Endothelial cell of umbilical vein (primary cell): ENCODE data around the gene RCAN1. TPM values are rescaled to one million over a fixed set of nuclear protein-coding genes. Genes with fewer than 3 reads are reported as not detected.

ENCODE experiments used
- BruUV-seq: library from RNA; stranded (reverse); fragments of 400-500 nt; replicated peaks from 2 replicates; lab custom pipeline; 2021; lab: Mats Ljungman, UMichigan
- CTCF ChIA-PET: fragments of 300-600, 350-600 bp; sonication (Branson Sonifier 250); formaldehyde crosslinking; loops from one replicate; lab custom pipeline; 2021; ENCODE audit warnings: antibody characterized with exemption, inconsistent platforms; lab: Charles Lee
- POLR2A ChIA-PET: fragments of 300-600, 350-600 bp; sonication (Branson Sonifier 250); formaldehyde crosslinking; loops from one replicate; lab custom pipeline; 2021; ENCODE audit warnings: antibody characterized with exemption, inconsistent platforms; lab: Charles Lee
- DNase-seq: peaks from one replicate; pipeline ENCODE4 v3.0.0-alpha.2; 2011; ENCODE audit warnings: low read depth, low spot score
- FAIRE-seq: peaks from 2 replicates; lab custom pipeline; 2011; peaks lifted over from hg19 to GRCh38; lab: Jason Lieb, UNC
- H2AFZ ChIP-seq: 2 replicates; pipeline ENCODE4 v1.6.0; 2012; ENCODE audit warnings: low read depth, low read length, control low read depth, inconsistent platforms
- H3K27ac ChIP-seq: 2 replicates; pipeline ENCODE4 v1.5.1; 2011; ENCODE audit warnings: low read depth, mild to moderate bottlenecking, control low read depth, low read length, moderate library complexity; ENCODE audit not compliant: insufficient read depth
- H3K27me3 ChIP-seq, 2 experiments: 2 replicates each; pipeline versions ENCODE4 v1.6.0 to v1.6.1; 2011; ENCODE audit warnings: low read length in 2 of 2, mixed read lengths in 1 of 2; ENCODE audit not compliant: control insufficient read depth in 2 of 2, insufficient read depth in 2 of 2
- H3K36me3 ChIP-seq, 2 experiments: 2 replicates in 1 of 2; 3 replicates in 1 of 2; pipeline ENCODE4 v1.5.1; 2011; ENCODE audit warnings: low read length in 2 of 2, mild to moderate bottlenecking in 1 of 2, moderate library complexity in 1 of 2; ENCODE audit not compliant: control insufficient read depth in 2 of 2, insufficient read depth in 2 of 2; ENCODE audit errors: extremely low read depth in 1 of 2
- H3K4me1 ChIP-seq: 3 replicates; pipeline ENCODE4 v1.5.1; 2011; ENCODE audit warnings: mild to moderate bottlenecking, low read length; ENCODE audit not compliant: control insufficient read depth, insufficient read depth; ENCODE audit errors: extremely low read depth
- H3K4me2 ChIP-seq: 2 replicates; pipeline ENCODE4 v1.6.1; 2011; ENCODE audit warnings: low read length, control low read depth, mixed read lengths; ENCODE audit not compliant: insufficient read depth
- H3K4me3 ChIP-seq, 3 experiments: fragments of 200-600 bp in 1 of 3; sonication (generic), shearing (Covaris generic) in 1 of 3; replicated peaks in 1 of 3; 2 replicates each; pipeline ENCODE4 v1.5.1; 2011 to 2016; ENCODE audit warnings: control low read depth in 3 of 3, low read length in 3 of 3, mild to moderate bottlenecking in 2 of 3, inconsistent platforms in 1 of 3, low read depth in 1 of 3, moderate library complexity in 1 of 3; ENCODE audit not compliant: insufficient read depth in 1 of 3
- H3K79me2 ChIP-seq: 2 replicates; pipeline ENCODE4 v1.6.0; 2012; ENCODE audit warnings: low read length, inconsistent platforms; ENCODE audit not compliant: control insufficient read depth, insufficient read depth
- H3K9ac ChIP-seq: replicated peaks from 2 replicates; pipeline ENCODE3; 2011; ENCODE audit warnings: low read length, control low read depth; ENCODE audit not compliant: insufficient read depth; ENCODE audit errors: extremely low read depth
- H3K9me1 ChIP-seq: replicated peaks from 3 replicates; pipeline ENCODE4 v1.6.0; 2011; ENCODE audit warnings: mild to moderate bottlenecking, low read length; ENCODE audit not compliant: control insufficient read depth, insufficient read depth; ENCODE audit errors: extremely low read depth
- H3K9me3 ChIP-seq: replicated peaks from 2 replicates; pipeline ENCODE4 v1.5.1; 2012; ENCODE audit warnings: low read length, inconsistent platforms; ENCODE audit not compliant: control insufficient read depth, insufficient read depth
- H4K20me1 ChIP-seq: replicated peaks from 2 replicates; pipeline ENCODE3; 2011; ENCODE audit warnings: mild to moderate bottlenecking, low read length; ENCODE audit not compliant: control insufficient read depth, insufficient read depth; ENCODE audit errors: extremely low read depth
- EZH2 ChIP-seq: IDR thresholded peaks from 2 replicates; pipeline ENCODE4 v1.6.1; 2012; ENCODE audit warnings: borderline replicate concordance, low read depth, mild to moderate bottlenecking, moderate library complexity, low read length, inconsistent platforms; ENCODE audit not compliant: severe bottlenecking
- FOS ChIP-seq: IDR thresholded peaks from 2 replicates; pipeline ENCODE4 v1.6.1; 2011; ENCODE audit warnings: mild to moderate bottlenecking, low read length, moderate library complexity, borderline replicate concordance; ENCODE audit not compliant: insufficient read depth
- GATA2 ChIP-seq: IDR thresholded peaks from 2 replicates; pipeline ENCODE4 v1.7.0; 2011; ENCODE audit warnings: low read depth, mild to moderate bottlenecking, moderate library complexity, mixed read lengths, low read length; ENCODE audit not compliant: insufficient read length, insufficient read depth
- JUN ChIP-seq: IDR thresholded peaks from 2 replicates; pipeline ENCODE4 v1.6.1; 2011; ENCODE audit warnings: borderline replicate concordance, low read depth; ENCODE audit not compliant: insufficient read length, insufficient read depth
- MYC ChIP-seq: IDR thresholded peaks from one replicate; pipeline ENCODE4 v1.6.1; 2011; ENCODE audit warnings: mild to moderate bottlenecking, low read depth, low read length
- POLR2A ChIP-seq: IDR thresholded peaks from 2 replicates; pipeline ENCODE4 v1.6.1; 2012; ENCODE audit warnings: low read depth, mild to moderate bottlenecking, control low read depth, low read length
- POLR2AphosphoS5 ChIP-seq: IDR thresholded peaks from 2 replicates; pipeline ENCODE4 v1.6.1; 2012; ENCODE audit warnings: low read depth, mild to moderate bottlenecking, control low read depth, low read length, moderate library complexity; ENCODE audit not compliant: insufficient read depth
- dilution Hi-C: fragments of 300-500 bp; cut with MboI; formaldehyde crosslinking; loops from one replicate; pipeline ENCODE4 v1.15.0; 2019; ENCODE audit warnings: low sequenced_read_pairs; ENCODE audit not compliant: extremely low pct_ligation_motif_present
- intact Hi-C: fragments of 100-400 bp; cut with micrococcal nuclease; formaldehyde crosslinking; loops from one replicate; pipeline ENCODE4 v1.10.0; 2022
- polyA plus RNA-seq, 4 experiments: library from polyadenylated mRNA; depleted of rRNA in 3 of 4; stranded (reverse) in 3 of 4; unstranded in 1 of 4; fragments of >200 nt; gene quantifications; 2 replicates each; pipeline versions ENCODE4 v1.2.1 to v1.2.3, GENCODE V29; 2011 to 2012; ENCODE audit warnings: missing spikeins in 1 of 4
- total RNA-seq: library from RNA; stranded (reverse); gene quantifications from 2 replicates; pipeline ENCODE4 v1.2.3, GENCODE V29; 2021
- TF ChIP-seq, protein P1 (sequence below): IDR thresholded peaks from 2 replicates; pipeline ENCODE4 v1.6.1; 2011; ENCODE audit not compliant: insufficient read depth, insufficient read length
- TF ChIP-seq, protein P2 (sequence below), 2 donors: IDR thresholded peaks; 1 replicate in 1 of 2; 2 replicates in 1 of 2; pipeline ENCODE4 v1.5.1; 2011; ENCODE audit warnings: low read length in 2 of 2, mild to moderate bottlenecking in 2 of 2, moderate library complexity in 2 of 2, control low read depth in 1 of 2, inconsistent platforms in 1 of 2, low read depth in 1 of 2; ENCODE audit not compliant: insufficient read depth in 1 of 2; ENCODE audit errors: extremely low read depth in 1 of 2

RCAN1 gene
- total and polyA plus RNA-seq, 2 donors (not counting 3 experiments of a cell fraction or from before 2014, with no cell fraction given), result 9.7 to 16.5 TPM

DNA sequence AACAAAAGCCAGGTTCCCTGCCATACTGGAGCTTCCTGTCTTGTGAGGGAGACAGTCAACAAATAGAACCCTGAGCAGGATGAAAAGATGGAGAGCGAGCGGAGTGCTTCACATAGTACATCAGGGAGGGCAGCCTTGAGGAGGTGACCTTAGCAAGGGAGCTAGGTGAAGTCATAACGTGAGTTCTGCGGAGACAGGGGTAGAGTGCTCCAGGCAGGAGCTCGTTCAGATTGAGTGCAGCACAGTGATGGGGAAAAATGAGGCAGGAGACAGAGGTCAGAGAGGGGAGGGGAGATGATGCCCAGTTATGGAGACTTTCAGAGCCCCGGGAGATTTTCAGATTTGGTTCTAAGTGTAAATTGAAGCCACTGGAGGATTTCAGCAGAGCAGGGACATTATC, 38.6 kb upstream of the RCAN1 start:
- FAIRE-seq, result no peak
- BruUV-seq, result no TSS peak
- intact Hi-C loops (no loop called here), dilution Hi-C loops (no loop called here)
- H3K4me3 ChIP-seq, result no peak overlapping the region
- no peak overlapping the region for H3K9ac ChIP-seq
- H2AFZ ChIP-seq, result no peak overlapping the region
- H3K4me2 ChIP-seq, result no peak overlapping the region
- no peak for TF ChIP-seq POLR2A
- no peak for TF ChIP-seq FOS
- no peak for TF ChIP-seq EZH2
- TF ChIP-seq, protein P1, sequence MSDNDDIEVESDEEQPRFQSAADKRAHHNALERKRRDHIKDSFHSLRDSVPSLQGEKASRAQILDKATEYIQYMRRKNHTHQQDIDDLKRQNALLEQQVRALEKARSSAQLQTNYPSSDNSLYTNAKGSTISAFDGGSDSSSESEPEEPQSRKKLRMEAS, result no peak
- TF ChIP-seq MYC, result no peak
- no peak for TF ChIP-seq GATA2
- no peak for TF ChIP-seq JUN
- TF ChIP-seq, protein P2, sequence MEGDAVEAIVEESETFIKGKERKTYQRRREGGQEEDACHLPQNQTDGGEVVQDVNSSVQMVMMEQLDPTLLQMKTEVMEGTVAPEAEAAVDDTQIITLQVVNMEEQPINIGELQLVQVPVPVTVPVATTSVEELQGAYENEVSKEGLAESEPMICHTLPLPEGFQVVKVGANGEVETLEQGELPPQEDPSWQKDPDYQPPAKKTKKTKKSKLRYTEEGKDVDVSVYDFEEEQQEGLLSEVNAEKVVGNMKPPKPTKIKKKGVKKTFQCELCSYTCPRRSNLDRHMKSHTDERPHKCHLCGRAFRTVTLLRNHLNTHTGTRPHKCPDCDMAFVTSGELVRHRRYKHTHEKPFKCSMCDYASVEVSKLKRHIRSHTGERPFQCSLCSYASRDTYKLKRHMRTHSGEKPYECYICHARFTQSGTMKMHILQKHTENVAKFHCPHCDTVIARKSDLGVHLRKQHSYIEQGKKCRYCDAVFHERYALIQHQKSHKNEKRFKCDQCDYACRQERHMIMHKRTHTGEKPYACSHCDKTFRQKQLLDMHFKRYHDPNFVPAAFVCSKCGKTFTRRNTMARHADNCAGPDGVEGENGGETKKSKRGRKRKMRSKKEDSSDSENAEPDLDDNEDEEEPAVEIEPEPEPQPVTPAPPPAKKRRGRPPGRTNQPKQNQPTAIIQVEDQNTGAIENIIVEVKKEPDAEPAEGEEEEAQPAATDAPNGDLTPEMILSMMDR (IDR thresholded peaks at IDR 0.05; ENCODE audit: extremely low read depth in 1 of 2, insufficient read depth in 1 of 2, low read depth in 1 of 2, low read length in 2 of 2), result no peak
- no peak for TF ChIP-seq POLR2AphosphoS5
- H3K36me3 ChIP-seq, result no peaks in the 10 kb centered on the region
- H3K27me3 ChIP-seq, result peaks cover 1 to 25% of the 10 kb centered on the region in 2 experiments
- no peak for DNase-seq
- no peaks in the 10 kb centered on the region for H4K20me1 ChIP-seq
- no peak overlapping the region for H3K27ac ChIP-seq
- POLR2A ChIA-PET, result no interaction called here
- no peaks in the 10 kb centered on the region for H3K79me2 ChIP-seq
- H3K4me1 ChIP-seq, result no peaks in the 10 kb centered on the region
- CTCF ChIA-PET, result interaction anchor here (1.5 kb wide), 1 partner anchor 23 kb away, joined by 5 read pairs; no protein-coding TSS in a partner anchor
- no peaks in the 10 kb centered on the region for H3K9me3 ChIP-seq
- no peaks in the 10 kb centered on the region for H3K9me1 ChIP-seq
